Activated T-helper 17 cell treated with anti-CD3 and anti-CD28 coated beads, Interleukin-2, amount 50 U/mL, for 72 hours (primary cell): ENCODE data around the gene SLC22A31. TPM values are rescaled to one million over a fixed set of nuclear protein-coding genes. Genes with fewer than 3 reads are reported as not detected.

Source experiments
- ATAC-seq: fragments of 150-1000 bp; cut with Tn5 transposase; replicated peaks from 2 replicates; pipeline ENCODE4 v1.10.0; 2021; ENCODE audit warnings: mild to moderate bottlenecking, moderate library complexity
- H3K27ac Mint-ChIP-seq: one replicate; pipeline ENCODE4 v1.8.0; 2022; ENCODE audit warnings: mixed read lengths
- H3K27me3 Mint-ChIP-seq: one replicate; pipeline ENCODE4 v1.8.0; 2022; ENCODE audit warnings: mixed read lengths
- H3K36me3 Mint-ChIP-seq: one replicate; pipeline ENCODE4 v1.8.0; 2022; ENCODE audit warnings: low read depth, mild to moderate bottlenecking, mixed read lengths
- H3K4me1 Mint-ChIP-seq: one replicate; pipeline ENCODE4 v1.8.0; 2022; ENCODE audit warnings: mixed read lengths
- H3K4me3 Mint-ChIP-seq: one replicate; pipeline ENCODE4 v1.8.0; 2022; ENCODE audit warnings: mild to moderate bottlenecking, mixed read lengths
- H3K9me3 Mint-ChIP-seq: one replicate; pipeline ENCODE4 v1.8.0; 2022; ENCODE audit warnings: mixed read lengths
- total RNA-seq, 2 donors: library from RNA; stranded (reverse); gene quantifications; one replicate each; pipeline ENCODE4 v1.2.3, GENCODE V29; 2022

SLC22A31 gene
- total RNA-seq, 2 donors from 2014 or later, result 0.34 to 0.65 TPM

- no peak overlapping the region for H3K27ac Mint-ChIP-seq
- H3K4me3 Mint-ChIP-seq, result no peak overlapping the region
- no peak for ATAC-seq
- H3K27me3 Mint-ChIP-seq, result no peaks in the 10 kb centered on the region
- H3K9me3 Mint-ChIP-seq, result no peaks in the 10 kb centered on the region
- no peaks in the 10 kb centered on the region for H3K36me3 Mint-ChIP-seq
- H3K4me1 Mint-ChIP-seq, result no peaks in the 10 kb centered on the region
These were observed 16.2 kb downstream of the SLC22A31 start for GRCh38 chr16:89183975-89184676.

- ATAC-seq, result no peak
- Mint-ChIP-seq H3K4me3 (no peak overlapping the region), H3K36me3 (no peaks in the 10 kb centered on the region), H3K4me1 (no peaks in the 10 kb centered on the region), H3K27ac (no peak overlapping the region), H3K9me3 (no peaks in the 10 kb centered on the region), H3K27me3 (no peaks in the 10 kb centered on the region)
These were observed 16.9 kb downstream of the SLC22A31 start for GRCh38 chr16:89183463-89183862.

- no peak for ATAC-seq
- H3K27ac Mint-ChIP-seq, result no peak overlapping the region
- no peaks in the 10 kb centered on the region for H3K36me3 Mint-ChIP-seq
- H3K4me1 Mint-ChIP-seq, result no peaks in the 10 kb centered on the region
- H3K27me3 Mint-ChIP-seq, result no peaks in the 10 kb centered on the region
- H3K4me3 Mint-ChIP-seq, result no peak overlapping the region
- H3K9me3 Mint-ChIP-seq, result no peaks in the 10 kb centered on the region
These were observed 20.6 kb downstream of the SLC22A31 start for GRCh38 chr16:89179656-89180315.

- H3K27me3 Mint-ChIP-seq, result no peaks in the 10 kb centered on the region
- H3K4me3 Mint-ChIP-seq, result no peak overlapping the region
- H3K4me1 Mint-ChIP-seq, result no peaks in the 10 kb centered on the region
- no peaks in the 10 kb centered on the region for H3K9me3 Mint-ChIP-seq
- ATAC-seq, result no peak
- H3K36me3 Mint-ChIP-seq, result no peaks in the 10 kb centered on the region
- no peak overlapping the region for H3K27ac Mint-ChIP-seq
These were observed 21.2 kb downstream of the SLC22A31 start for GRCh38 chr16:89179148-89179484.

GRCh38 chr16:89178453-89179147, 21.7 kb downstream of the SLC22A31 start:
- no peaks in the 10 kb centered on the region for H3K27me3 Mint-ChIP-seq
- H3K27ac Mint-ChIP-seq, result no peak overlapping the region
- H3K9me3 Mint-ChIP-seq, result no peaks in the 10 kb centered on the region
- no peak overlapping the region for H3K4me3 Mint-ChIP-seq
- H3K36me3 Mint-ChIP-seq, result no peaks in the 10 kb centered on the region
- no peaks in the 10 kb centered on the region for H3K4me1 Mint-ChIP-seq
- no peak for ATAC-seq

- ATAC-seq, result no peak
- no peak overlapping the region for H3K27ac Mint-ChIP-seq
- no peak overlapping the region for H3K4me3 Mint-ChIP-seq
- H3K36me3 Mint-ChIP-seq, result no peaks in the 10 kb centered on the region
- no peaks in the 10 kb centered on the region for H3K9me3 Mint-ChIP-seq
- H3K4me1 Mint-ChIP-seq, result no peaks in the 10 kb centered on the region
- H3K27me3 Mint-ChIP-seq, result no peaks in the 10 kb centered on the region
These were observed 22.8 kb downstream of the SLC22A31 start for GRCh38 chr16:89177501-89177900.

- Mint-ChIP-seq H3K27me3 (no peaks in the 10 kb centered on the region), H3K9me3 (no peaks in the 10 kb centered on the region), H3K4me1 (no peaks in the 10 kb centered on the region), H3K36me3 (no peaks in the 10 kb centered on the region), H3K4me3 (no peak overlapping the region), H3K27ac (no peak overlapping the region)
- ATAC-seq, result no peak
These were observed 23.6 kb downstream of the SLC22A31 start for GRCh38 chr16:89176717-89177116.

- H3K4me1 Mint-ChIP-seq, result no peaks in the 10 kb centered on the region
- no peak overlapping the region for H3K27ac Mint-ChIP-seq
- H3K9me3 Mint-ChIP-seq, result no peaks in the 10 kb centered on the region
- H3K4me3 Mint-ChIP-seq, result no peak overlapping the region
- no peaks in the 10 kb centered on the region for H3K36me3 Mint-ChIP-seq
- ATAC-seq, result no peak
- no peaks in the 10 kb centered on the region for H3K27me3 Mint-ChIP-seq
These were observed 24.1 kb downstream of the SLC22A31 start for GRCh38 chr16:89176147-89176690.

GRCh38 chr16:89175280-89176146, 24.8 kb downstream of the SLC22A31 start:
- Mint-ChIP-seq H3K27ac (no peak overlapping the region), H3K4me1 (peaks cover 4% of the 10 kb centered on the region), H3K9me3 (no peaks in the 10 kb centered on the region), H3K27me3 (no peaks in the 10 kb centered on the region), H3K4me3 (no peak overlapping the region), H3K36me3 (no peaks in the 10 kb centered on the region)
- ATAC-seq, result no peak

- Mint-ChIP-seq H3K27ac (no peak overlapping the region), H3K27me3 (no peaks in the 10 kb centered on the region), H3K9me3 (no peaks in the 10 kb centered on the region), H3K36me3 (no peaks in the 10 kb centered on the region), H3K4me1 (peaks cover 5% of the 10 kb centered on the region), H3K4me3 (no peak overlapping the region)
- ATAC-seq, result no peak
These were observed 25.5 kb downstream of the SLC22A31 start for GRCh38 chr16:89174877-89175276.

GRCh38 chr16:89174055-89174827, 26.1 kb downstream of the SLC22A31 start:
- Mint-ChIP-seq H3K27ac (no peak overlapping the region), H3K27me3 (no peaks in the 10 kb centered on the region), H3K36me3 (no peaks in the 10 kb centered on the region), H3K4me3 (no peak overlapping the region), H3K4me1 (peaks cover 5% of the 10 kb centered on the region), H3K9me3 (no peaks in the 10 kb centered on the region)
- no peak for ATAC-seq

- Mint-ChIP-seq H3K4me3 (no peak overlapping the region), H3K27ac (no peak overlapping the region), H3K9me3 (no peaks in the 10 kb centered on the region), H3K36me3 (no peaks in the 10 kb centered on the region), H3K4me1 (peaks cover 5% of the 10 kb centered on the region), H3K27me3 (no peaks in the 10 kb centered on the region)
- no peak for ATAC-seq
These were observed 27.0 kb downstream of the SLC22A31 start for GRCh38 chr16:89173174-89173921.

- Mint-ChIP-seq H3K27ac (no peak overlapping the region), H3K27me3 (no peaks in the 10 kb centered on the region), H3K4me3 (no peak overlapping the region), H3K36me3 (no peaks in the 10 kb centered on the region), H3K4me1 (peaks cover 5% of the 10 kb centered on the region), H3K9me3 (no peaks in the 10 kb centered on the region)
- ATAC-seq, result no peak
These were observed 27.7 kb downstream of the SLC22A31 start for GRCh38 chr16:89172528-89173173.
